Natural killer cell (primary cell): Measurements from ENCODE around the gene KIF25. TPM values are rescaled to one million over a fixed set of nuclear protein-coding genes. Genes with fewer than 3 reads are reported as not detected.

Source experiments
- ATAC-seq, 3 donors: fragments of 150-1000 bp in 2 of 3; fragments of 200-7000 bp in 1 of 3; cut with Tn5 transposase; 1 replicate in 1 of 3; 2 replicates in 2 of 3; pipeline ENCODE4 v1.10.0; 2021; ENCODE audit warnings: mild to moderate bottlenecking in 2 of 3, moderate library complexity in 2 of 3
- DNase-seq, 2 donors: peaks; one replicate each; pipeline versions ENCODE4 v3.0.0 to v3.0.0-alpha.2; 2013 to 2021; ENCODE audit warnings: mixed read lengths in 1 of 2
- H3K27ac ChIP-seq: one replicate; pipeline ENCODE4 v1.5.1; 2013; ENCODE audit warnings: mild to moderate bottlenecking, low read length
- H3K27me3 ChIP-seq: one replicate; pipeline ENCODE4 v1.6.1; 2013; ENCODE audit warnings: low read length; ENCODE audit not compliant: control insufficient read depth, insufficient read depth
- H3K36me3 ChIP-seq: one replicate; pipeline ENCODE4 v1.6.1; 2013; ENCODE audit warnings: low read length; ENCODE audit not compliant: control insufficient read depth, insufficient read depth
- H3K4me1 ChIP-seq: one replicate; pipeline ENCODE4 v1.6.1; 2013; ENCODE audit warnings: low read length; ENCODE audit not compliant: control insufficient read depth, insufficient read depth
- H3K4me3 ChIP-seq: one replicate; pipeline ENCODE4 v1.5.1; 2013; ENCODE audit warnings: low read length
- H3K9me3 ChIP-seq: one replicate; pipeline ENCODE4 v1.6.1; 2013; ENCODE audit warnings: low read length; ENCODE audit not compliant: control insufficient read depth, insufficient read depth
- H3K27ac Mint-ChIP-seq, 2 donors: one replicate each; pipeline ENCODE4 v1.8.0; 2022; ENCODE audit warnings: mild to moderate bottlenecking in 2 of 2, mixed read lengths in 2 of 2, moderate library complexity in 1 of 2
- H3K27me3 Mint-ChIP-seq, 2 donors: one replicate each; pipeline ENCODE4 v1.8.0; 2022; ENCODE audit warnings: low read depth in 2 of 2, mixed read lengths in 2 of 2
- H3K36me3 Mint-ChIP-seq: one replicate; pipeline ENCODE4 v1.8.0; 2022; ENCODE audit warnings: mixed read lengths
- H3K4me1 Mint-ChIP-seq, 2 donors: one replicate each; pipeline ENCODE4 v1.8.0; 2022; ENCODE audit warnings: mixed read lengths in 2 of 2
- H3K4me3 Mint-ChIP-seq: one replicate; pipeline ENCODE4 v1.8.0; 2022; ENCODE audit warnings: mild to moderate bottlenecking, moderate library complexity, mixed read lengths
- H3K9me3 Mint-ChIP-seq, 2 donors: one replicate each; pipeline ENCODE4 v1.8.0; 2022; ENCODE audit warnings: mixed read lengths in 2 of 2
- WGBS: methylation state at CpG from one replicate; pipeline ENCODE4 v1.1.7; 2013; ENCODE audit warnings: missing lambda C conversion rate; ENCODE audit not compliant: insufficient coverage; 5-methylcytosine and 5-hydroxymethylcytosine counted together
- intact Hi-C: fragments of 100-400 bp; cut with micrococcal nuclease; formaldehyde crosslinking; loops from one replicate; pipeline ENCODE4 v1.14.2; 2022
- total RNA-seq, 4 donors: library from RNA; stranded (reverse); fragments of 120-200 nt in 1 of 4; gene quantifications; one replicate each; pipeline versions ENCODE4 v1.2.3 to v1.2.4, GENCODE V29; 2013 to 2022
- TF ChIP-seq, protein P1 (sequence below): fragments of 200-600 bp; IDR thresholded peaks from one replicate; pipeline ENCODE4 v1.8.0; 2022; ENCODE audit warnings: antibody characterized with exemption

KIF25 gene
- total RNA-seq, 3 donors from 2014 or later (not counting 1 experiment from before 2014, with no cell fraction given): not detected

DNA sequence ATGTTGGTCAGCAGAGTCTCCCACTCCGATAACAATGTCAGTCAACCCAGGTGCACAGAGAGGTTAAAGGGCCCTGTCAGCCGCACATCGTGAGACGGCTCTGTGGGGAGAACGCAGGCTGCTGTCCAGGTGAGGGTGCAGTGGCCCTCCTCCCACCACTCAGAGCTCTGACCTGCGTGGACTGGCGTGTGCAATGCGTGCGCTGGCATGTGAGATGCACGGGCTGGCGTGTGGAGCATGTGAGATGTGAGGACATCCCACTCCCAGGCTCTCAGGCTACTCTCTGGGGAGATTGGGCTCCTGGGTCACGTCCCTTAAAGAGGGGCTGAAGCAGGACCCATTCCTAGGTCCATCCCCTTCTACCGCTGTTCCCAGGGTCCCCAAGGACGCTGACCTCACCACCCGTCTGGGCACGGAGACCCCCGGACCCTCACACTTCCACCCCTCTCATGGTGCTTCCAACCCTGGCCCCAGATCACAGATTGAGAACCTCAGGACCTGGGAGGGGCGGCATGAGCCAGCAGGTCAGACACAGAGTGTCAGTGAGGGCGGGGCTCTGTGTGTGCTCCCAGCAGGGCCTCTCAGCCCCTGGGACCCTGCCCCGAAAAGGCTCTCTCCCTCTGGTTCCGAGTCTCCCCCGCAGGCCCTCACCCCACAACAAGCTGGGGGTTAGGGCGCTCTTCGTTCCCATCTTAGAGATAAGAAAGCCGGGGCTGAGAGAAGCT, 90.1 kb downstream of the KIF25 start:
- H3K27ac Mint-ChIP-seq: no peak overlapping the region

DNA sequence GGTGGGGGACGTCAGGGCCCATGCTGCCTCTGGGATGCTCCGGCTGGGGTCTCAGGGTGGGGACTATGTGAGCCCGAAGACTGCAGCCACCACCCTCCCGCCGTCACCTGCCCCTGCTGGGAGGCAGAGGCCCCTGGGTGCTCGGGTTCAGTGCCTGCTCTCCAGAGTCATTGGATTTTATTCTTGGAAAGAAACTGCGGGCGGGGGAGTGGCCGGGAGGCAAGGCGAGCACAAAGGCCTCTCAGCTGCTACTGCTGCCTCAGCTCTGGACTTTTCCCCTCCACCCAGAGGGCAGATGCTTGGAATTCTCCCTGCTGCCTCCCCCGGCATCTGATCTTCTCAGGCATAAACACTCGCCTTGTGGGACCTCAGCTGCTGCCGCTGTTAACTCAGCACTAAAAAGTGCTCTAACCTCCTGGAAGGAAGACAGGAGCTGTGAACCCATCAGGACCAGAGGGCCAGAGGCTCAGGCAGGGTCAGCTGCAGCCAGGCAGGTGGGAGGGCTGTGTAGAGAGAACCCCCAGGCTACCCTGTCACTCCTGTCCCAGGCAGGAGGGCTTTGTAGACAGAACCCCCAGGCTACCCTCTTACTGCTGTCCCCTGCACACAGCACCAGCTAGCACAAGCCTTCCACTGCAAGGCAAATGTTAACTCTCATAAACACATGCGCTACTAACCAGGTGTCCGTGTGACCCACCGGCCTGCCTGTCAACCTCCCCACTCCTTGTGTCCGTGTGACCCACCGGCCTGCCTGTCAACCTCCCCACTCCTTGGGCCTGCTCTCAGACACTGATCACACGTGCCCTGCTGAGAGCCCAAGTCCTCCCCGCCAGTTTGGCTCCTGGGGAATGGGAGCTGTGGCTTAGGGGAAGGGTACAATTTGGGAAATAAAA, 90.9 kb downstream of the KIF25 start:
- Mint-ChIP-seq H3K9me3 (no peaks in the 10 kb centered on the region), H3K4me1 (no peaks in the 10 kb centered on the region), H3K27ac (no peak overlapping the region), H3K4me3 (no peak overlapping the region), H3K27me3 (no peaks in the 10 kb centered on the region), H3K36me3 (no peaks in the 10 kb centered on the region)
- intact Hi-C loops: no loop called here
- Histone ChIP-seq H3K4me1 (no peaks in the 10 kb centered on the region), H3K9me3 (peaks cover 5% of the 10 kb centered on the region), H3K27me3 (no peaks in the 10 kb centered on the region), H3K4me3 (no peak overlapping the region), H3K36me3 (no peaks in the 10 kb centered on the region), H3K27ac (no peak overlapping the region)
- DNase-seq (no peak), ATAC-seq (no peak)
- WGBS: 80% methylated on average over 20 of the region's 20 CpGs
- TF ChIP-seq, protein P1, sequence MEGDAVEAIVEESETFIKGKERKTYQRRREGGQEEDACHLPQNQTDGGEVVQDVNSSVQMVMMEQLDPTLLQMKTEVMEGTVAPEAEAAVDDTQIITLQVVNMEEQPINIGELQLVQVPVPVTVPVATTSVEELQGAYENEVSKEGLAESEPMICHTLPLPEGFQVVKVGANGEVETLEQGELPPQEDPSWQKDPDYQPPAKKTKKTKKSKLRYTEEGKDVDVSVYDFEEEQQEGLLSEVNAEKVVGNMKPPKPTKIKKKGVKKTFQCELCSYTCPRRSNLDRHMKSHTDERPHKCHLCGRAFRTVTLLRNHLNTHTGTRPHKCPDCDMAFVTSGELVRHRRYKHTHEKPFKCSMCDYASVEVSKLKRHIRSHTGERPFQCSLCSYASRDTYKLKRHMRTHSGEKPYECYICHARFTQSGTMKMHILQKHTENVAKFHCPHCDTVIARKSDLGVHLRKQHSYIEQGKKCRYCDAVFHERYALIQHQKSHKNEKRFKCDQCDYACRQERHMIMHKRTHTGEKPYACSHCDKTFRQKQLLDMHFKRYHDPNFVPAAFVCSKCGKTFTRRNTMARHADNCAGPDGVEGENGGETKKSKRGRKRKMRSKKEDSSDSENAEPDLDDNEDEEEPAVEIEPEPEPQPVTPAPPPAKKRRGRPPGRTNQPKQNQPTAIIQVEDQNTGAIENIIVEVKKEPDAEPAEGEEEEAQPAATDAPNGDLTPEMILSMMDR: no peak

More for the DNA sequence above, 90.1 kb downstream of the KIF25 start:
- ATAC-seq (no peak), DNase-seq (no peak)
- no peak overlapping the region for H3K27ac ChIP-seq
- Mint-ChIP-seq H3K27me3 (no peaks in the 10 kb centered on the region), H3K4me1 (no peaks in the 10 kb centered on the region), H3K36me3 (no peaks in the 10 kb centered on the region), H3K9me3 (no peaks in the 10 kb centered on the region), H3K4me3 (no peak overlapping the region)
- H3K4me1 ChIP-seq: no peaks in the 10 kb centered on the region
- H3K9me3 ChIP-seq: peaks cover 5% of the 10 kb centered on the region
- intact Hi-C loops: no loop called here
- no peaks in the 10 kb centered on the region for H3K27me3 ChIP-seq
- no peaks in the 10 kb centered on the region for H3K36me3 ChIP-seq
- TF ChIP-seq, protein P1: no peak
- H3K4me3 ChIP-seq: no peak overlapping the region
- WGBS: 87% methylated on average over 25 of the region's 25 CpGs

DNA sequence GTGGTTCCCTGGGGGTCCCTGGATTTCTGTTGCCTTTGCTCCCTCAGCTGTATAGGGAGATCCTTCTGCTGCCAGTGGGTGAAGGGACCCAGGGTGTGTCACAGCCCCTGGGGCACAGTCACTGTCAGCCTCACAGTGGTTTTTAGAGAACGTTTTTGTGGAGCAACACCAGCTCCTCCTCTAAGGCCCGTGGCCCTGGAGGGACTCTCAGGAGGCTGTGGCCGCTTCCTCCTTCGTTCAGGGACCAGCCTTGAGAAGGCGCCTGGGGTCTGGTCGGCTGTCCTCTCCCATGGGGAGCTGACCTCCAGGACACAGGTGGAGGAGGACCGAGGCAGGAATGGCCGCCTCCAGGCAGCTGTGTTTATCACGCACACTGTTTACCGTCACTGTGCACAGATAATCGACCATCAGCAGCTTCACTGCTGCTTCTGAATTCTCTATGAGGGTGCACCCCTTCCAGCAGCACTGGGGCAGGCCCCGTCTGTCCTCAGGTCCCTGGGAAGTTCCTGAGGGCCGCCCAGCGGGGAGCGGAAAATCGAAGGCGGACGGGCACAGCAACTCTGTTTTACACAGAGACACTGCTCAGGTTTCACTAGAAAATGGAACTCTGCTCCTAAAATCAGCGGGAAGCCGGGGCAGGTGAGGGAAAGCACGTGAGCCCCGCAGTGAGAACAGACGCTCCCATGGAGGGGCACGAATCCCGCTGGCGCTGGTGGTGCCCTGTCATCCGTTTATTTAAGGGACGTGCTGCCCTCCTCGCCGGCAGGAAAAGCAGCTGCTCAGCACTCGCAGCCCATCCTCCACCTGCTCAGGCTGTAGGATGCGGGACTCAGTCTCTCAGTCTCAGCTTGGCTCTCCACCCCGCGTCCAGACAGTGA, 92.0 kb downstream of the KIF25 start:
- Mint-ChIP-seq H3K27ac (no peak overlapping the region), H3K36me3 (no peaks in the 10 kb centered on the region), H3K4me3 (no peak overlapping the region), H3K9me3 (no peaks in the 10 kb centered on the region), H3K27me3 (no peaks in the 10 kb centered on the region), H3K4me1 (no peaks in the 10 kb centered on the region)
- Histone ChIP-seq H3K36me3 (no peaks in the 10 kb centered on the region), H3K27ac (no peak overlapping the region), H3K27me3 (no peaks in the 10 kb centered on the region), H3K4me1 (no peaks in the 10 kb centered on the region), H3K9me3 (peaks cover 5% of the 10 kb centered on the region), H3K4me3 (no peak overlapping the region)
- ATAC-seq (no peak), DNase-seq (no peak)
- WGBS: 81% methylated on average over 34 of the region's 34 CpGs
- TF ChIP-seq, protein P1: no peak
- intact Hi-C loops: no loop called here
